Nephron (organoid): ENCODE measurements around the gene PRTFDC1.

Experiments used
- H3K27ac Mint-ChIP-seq, 3 experiments: 2 replicates each; pipeline ENCODE4 v1.8.0; 2020; ENCODE audit warnings: mixed read lengths in 3 of 3, mild to moderate bottlenecking in 2 of 3, moderate library complexity in 1 of 3
- H3K27me3 Mint-ChIP-seq: 2 replicates; pipeline ENCODE4 v1.8.0; 2021; ENCODE audit warnings: low read depth, mild to moderate bottlenecking, moderate library complexity, mixed read lengths
- H3K36me3 Mint-ChIP-seq: 2 replicates; pipeline ENCODE4 v1.8.0; 2020; ENCODE audit warnings: low read depth, mixed read lengths
- H3K4me1 Mint-ChIP-seq: 2 replicates; pipeline ENCODE4 v1.8.0; 2020; ENCODE audit warnings: mixed read lengths
- H3K4me3 Mint-ChIP-seq, 3 experiments: 2 replicates each; pipeline ENCODE4 v1.8.0; 2020; ENCODE audit warnings: mild to moderate bottlenecking in 3 of 3, mixed read lengths in 3 of 3, moderate library complexity in 2 of 3
- H3K9me3 Mint-ChIP-seq: 2 replicates; pipeline ENCODE4 v1.8.0; 2020; ENCODE audit warnings: mixed read lengths
- TF ChIP-seq, protein P1 (sequence below), 3 experiments: fragments of 200-600 bp; sonication (generic); IDR thresholded peaks; one replicate each; pipeline ENCODE4 v1.5.0; 2021; ENCODE audit warnings: antibody characterized with exemption in 3 of 3; ENCODE audit not compliant: unreplicated experiment in 3 of 3

Gene PRTFDC1

GRCh38 chr10:24874133-24874532 lies 78.3 kb downstream of the PRTFDC1 start:
- Mint-ChIP-seq H3K27ac (no peak overlapping the region), H3K4me3 (no peak overlapping the region), H3K27me3 (no peaks in the 10 kb centered on the region), H3K4me1 (peaks cover 17% of the 10 kb centered on the region), H3K9me3 (no peaks in the 10 kb centered on the region), H3K36me3 (peaks cover 7% of the 10 kb centered on the region)
- TF ChIP-seq, protein P1, sequence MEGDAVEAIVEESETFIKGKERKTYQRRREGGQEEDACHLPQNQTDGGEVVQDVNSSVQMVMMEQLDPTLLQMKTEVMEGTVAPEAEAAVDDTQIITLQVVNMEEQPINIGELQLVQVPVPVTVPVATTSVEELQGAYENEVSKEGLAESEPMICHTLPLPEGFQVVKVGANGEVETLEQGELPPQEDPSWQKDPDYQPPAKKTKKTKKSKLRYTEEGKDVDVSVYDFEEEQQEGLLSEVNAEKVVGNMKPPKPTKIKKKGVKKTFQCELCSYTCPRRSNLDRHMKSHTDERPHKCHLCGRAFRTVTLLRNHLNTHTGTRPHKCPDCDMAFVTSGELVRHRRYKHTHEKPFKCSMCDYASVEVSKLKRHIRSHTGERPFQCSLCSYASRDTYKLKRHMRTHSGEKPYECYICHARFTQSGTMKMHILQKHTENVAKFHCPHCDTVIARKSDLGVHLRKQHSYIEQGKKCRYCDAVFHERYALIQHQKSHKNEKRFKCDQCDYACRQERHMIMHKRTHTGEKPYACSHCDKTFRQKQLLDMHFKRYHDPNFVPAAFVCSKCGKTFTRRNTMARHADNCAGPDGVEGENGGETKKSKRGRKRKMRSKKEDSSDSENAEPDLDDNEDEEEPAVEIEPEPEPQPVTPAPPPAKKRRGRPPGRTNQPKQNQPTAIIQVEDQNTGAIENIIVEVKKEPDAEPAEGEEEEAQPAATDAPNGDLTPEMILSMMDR (IDR thresholded peaks at IDR 0.05; ENCODE audit: unreplicated experiment in 3 of 3) = no peak

GRCh38 chr10:24873281-24873683 lies 79.1 kb downstream of the PRTFDC1 start:
- Mint-ChIP-seq H3K4me1 (peaks cover 17% of the 10 kb centered on the region), H3K4me3 (no peak overlapping the region), H3K27ac (peak overlapping the region; percentile 74 to 97 (median 80)), H3K27me3 (no peaks in the 10 kb centered on the region), H3K36me3 (peaks cover 7% of the 10 kb centered on the region), H3K9me3 (no peaks in the 10 kb centered on the region)
- TF ChIP-seq, protein P1 (IDR thresholded peaks at IDR 0.05; ENCODE audit: unreplicated experiment in 3 of 3) = no peak

- Mint-ChIP-seq H3K4me3 (no peak overlapping the region), H3K36me3 (peaks cover 7% of the 10 kb centered on the region), H3K9me3 (no peaks in the 10 kb centered on the region), H3K4me1 (peaks cover 17% of the 10 kb centered on the region), H3K27ac (peak overlapping the region; percentile 74 to 97 (median 80)), H3K27me3 (no peaks in the 10 kb centered on the region)
- TF ChIP-seq, protein P1 (IDR thresholded peaks at IDR 0.05; ENCODE audit: unreplicated experiment in 3 of 3) = no peak
These were observed 79.6 kb downstream of the PRTFDC1 start for GRCh38 chr10:24872790-24873182.

DNA sequence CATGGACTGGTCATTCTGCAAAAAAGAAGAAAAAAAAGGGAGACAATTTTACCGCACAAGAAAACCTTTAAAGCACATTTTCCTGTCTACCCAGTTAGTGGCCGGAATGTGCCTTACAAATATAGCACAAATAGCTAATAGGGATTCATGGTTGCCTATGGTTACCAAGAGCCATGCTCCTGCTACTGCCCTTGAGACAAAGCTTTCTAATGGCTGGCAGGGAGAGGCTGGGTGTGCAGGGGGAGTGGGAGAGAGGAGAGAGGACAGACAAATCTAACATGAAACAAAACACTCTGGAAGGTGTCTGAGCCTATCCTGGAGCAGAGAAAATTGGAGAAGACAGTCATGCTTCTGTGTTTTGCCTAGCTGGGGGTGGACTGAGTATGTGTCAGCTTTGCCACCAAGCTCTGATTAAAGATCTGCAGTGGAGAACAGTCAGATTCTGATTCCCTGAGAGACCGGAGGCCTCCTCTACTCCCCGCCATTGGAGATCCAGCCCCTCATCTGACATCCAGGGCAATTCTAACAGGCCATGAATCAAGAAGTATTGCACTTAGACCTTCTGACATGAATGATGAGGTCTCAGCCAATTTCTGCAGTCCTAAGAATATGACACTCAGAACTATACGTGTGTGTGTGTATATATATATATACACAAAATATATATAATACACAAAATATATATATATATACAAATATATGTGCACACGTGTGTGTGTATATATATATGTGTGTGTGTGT lies 80.2 kb downstream of the PRTFDC1 start:
- peak overlapping the region; percentile 64 to 94 (median 71) for H3K27ac Mint-ChIP-seq
- H3K27me3 Mint-ChIP-seq = no peaks in the 10 kb centered on the region
- H3K4me3 Mint-ChIP-seq = no peak overlapping the region
- TF ChIP-seq, protein P1 (IDR thresholded peaks at IDR 0.05; ENCODE audit: unreplicated experiment in 3 of 3) = no peak
- no peaks in the 10 kb centered on the region for H3K9me3 Mint-ChIP-seq
- peaks cover 20% of the 10 kb centered on the region for H3K4me1 Mint-ChIP-seq
- peaks cover 7% of the 10 kb centered on the region for H3K36me3 Mint-ChIP-seq

GRCh38 chr10:24871011-24871935 lies 81.1 kb downstream of the PRTFDC1 start:
- Mint-ChIP-seq H3K4me3 (no peak overlapping the region), H3K4me1 (peaks cover 26% of the 10 kb centered on the region), H3K9me3 (no peaks in the 10 kb centered on the region), H3K27me3 (no peaks in the 10 kb centered on the region), H3K27ac (peak overlapping the region; percentile 64 to 94 (median 71)), H3K36me3 (peaks cover 7% of the 10 kb centered on the region)
- TF ChIP-seq, protein P1 (IDR thresholded peaks at IDR 0.05; ENCODE audit: unreplicated experiment in 3 of 3) = no peak
